GM18508 (cell line): ENCODE results near the gene SLC19A1.

ENCODE experiments used
- ATAC-seq: cut with Tn5 transposase; IDR thresholded peaks from one replicate; pipeline ENCODE4 v1.9.1; 2021; ENCODE audit warnings: moderate number of reproducible peaks; ENCODE audit not compliant: insufficient read depth, unreplicated experiment

The SLC19A1 gene

DNA sequence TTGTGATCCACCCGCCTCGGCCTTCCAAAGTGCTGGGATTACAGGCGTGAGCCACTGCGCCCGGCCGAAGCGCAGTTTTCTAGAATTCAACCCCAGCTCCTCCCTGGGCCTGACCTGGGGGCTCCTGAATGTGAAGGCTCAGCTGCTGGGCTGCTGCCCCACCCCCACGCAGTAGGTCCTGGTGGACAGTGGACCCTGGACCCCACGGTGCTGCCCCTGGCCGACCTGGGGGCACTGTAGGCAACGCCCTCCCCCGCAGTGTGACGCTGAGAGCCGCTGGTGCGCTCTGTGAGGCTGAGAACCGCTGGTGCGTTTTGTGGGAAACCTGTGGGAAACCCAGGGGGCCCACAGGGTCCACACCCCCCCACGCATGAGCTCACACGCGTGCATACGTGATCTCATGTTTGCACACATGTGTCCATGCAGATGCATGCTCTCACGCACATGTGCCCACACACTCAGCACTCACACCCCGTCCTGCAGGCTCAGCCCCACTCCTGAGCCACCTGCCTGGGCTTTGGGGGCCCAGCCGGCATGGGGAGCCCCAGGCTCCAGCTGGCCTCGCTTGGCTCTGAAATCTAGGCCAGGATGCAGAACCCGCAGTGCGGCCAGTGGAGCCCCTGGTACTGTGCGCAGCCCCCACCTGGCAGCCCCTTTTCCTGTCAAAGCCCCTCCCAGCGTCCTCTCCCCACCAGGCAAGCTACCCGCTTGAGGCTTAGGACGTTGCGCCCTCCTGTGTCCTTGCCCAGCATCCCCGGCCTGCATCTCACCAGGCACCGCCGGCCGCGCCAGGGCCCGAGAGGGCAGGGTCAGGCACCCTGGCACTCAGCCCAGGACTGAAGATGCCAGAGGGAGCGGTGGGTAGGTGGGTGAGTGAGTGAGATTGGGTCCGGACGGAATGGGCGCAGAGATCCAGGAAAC, 69.5 kb downstream of the SLC19A1 start:
- ATAC-seq = no peak

DNA sequence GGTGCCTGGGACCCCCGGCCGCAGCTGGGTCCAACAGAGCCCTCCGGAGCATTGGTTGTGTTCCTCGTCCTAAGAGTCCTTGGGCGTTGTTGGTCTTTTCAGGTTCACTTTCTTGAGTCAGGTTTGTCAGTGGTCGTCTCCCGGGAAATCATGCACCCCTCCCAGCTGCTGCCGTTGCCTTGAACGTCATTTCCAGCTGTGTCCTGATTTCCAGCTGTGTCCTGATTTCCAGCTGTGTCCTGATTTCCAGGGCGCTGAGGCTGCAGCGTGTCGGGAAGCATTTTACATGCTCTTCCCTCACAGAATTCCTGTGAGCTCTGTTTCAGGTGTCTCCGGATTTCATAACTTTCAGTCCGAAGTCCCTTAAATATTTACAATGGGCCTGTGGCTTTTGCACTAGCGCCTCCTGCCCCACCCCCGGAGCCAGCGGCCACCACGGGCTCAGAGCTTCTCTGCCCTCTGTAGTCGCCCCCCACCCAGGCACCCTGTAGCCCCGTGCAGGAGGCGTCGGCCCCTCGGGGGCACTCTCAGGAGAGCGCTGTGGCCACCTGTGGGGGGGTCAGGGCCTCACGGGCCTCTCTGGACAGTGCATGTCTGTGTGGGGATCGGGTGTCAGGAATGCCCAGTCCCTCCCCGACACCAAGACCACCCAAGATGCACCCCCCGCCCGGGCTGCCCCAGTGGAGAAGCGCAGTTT, 70.6 kb downstream of the SLC19A1 start:
- no peak for ATAC-seq

DNA sequence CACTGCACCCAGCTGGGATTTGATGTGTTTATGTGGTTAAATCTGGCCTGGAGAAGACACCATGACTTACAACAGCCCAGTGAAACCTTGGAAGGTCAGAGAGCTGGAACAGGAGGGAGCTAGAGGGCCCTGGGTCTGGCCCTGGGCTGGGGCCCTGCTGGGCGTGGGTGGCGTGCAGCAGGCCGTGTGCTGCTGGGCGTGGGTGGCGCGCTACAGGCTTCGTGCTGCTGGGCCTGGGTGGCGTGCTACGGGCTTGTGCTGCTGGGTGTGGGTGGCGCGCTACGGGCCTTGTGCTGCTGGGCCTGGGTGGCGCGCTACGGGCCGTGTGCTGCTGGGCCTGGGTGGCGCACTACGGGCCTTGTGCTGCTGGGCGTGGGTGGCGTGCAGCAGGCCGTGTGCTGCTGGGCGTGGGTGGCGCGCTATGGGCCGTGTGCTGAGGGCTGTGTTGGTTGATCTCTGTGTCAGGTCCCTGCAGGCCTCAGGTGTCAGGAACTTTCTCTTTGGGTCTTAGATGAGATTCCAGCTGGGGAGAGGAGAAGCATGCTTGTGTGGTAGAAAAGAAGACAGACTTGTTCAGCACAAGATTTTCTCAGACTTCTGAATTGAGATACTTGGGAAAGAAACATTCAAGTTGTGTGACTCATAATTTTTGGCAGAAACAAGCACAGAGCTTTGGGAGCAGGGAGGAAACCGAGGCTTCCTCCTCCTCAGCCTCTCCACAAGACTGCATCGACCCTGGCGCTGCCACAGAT, 71.3 kb downstream of the SLC19A1 start:
- no peak for ATAC-seq

DNA sequence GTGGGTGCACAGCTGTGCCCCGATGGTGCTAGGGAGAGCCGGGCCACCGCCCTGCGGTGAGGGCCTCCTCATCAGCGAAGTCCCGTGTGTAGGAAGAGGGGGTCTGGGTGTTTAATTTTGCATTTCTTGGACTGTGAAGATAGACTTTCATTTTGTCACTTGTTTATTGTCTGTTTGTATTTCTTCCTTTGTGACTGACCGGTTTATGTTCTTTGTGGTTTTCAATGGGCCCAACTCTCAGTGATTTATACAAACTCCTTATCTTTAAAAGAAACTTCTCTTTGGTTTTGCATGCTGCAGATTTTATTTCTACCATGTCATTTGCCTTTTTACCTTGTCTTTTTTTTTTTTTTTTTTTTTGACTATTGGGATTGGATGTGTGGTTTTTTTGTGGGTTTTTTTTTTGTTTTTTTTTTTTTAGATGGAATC, 72.1 kb downstream of the SLC19A1 start:
- no peak for ATAC-seq

DNA sequence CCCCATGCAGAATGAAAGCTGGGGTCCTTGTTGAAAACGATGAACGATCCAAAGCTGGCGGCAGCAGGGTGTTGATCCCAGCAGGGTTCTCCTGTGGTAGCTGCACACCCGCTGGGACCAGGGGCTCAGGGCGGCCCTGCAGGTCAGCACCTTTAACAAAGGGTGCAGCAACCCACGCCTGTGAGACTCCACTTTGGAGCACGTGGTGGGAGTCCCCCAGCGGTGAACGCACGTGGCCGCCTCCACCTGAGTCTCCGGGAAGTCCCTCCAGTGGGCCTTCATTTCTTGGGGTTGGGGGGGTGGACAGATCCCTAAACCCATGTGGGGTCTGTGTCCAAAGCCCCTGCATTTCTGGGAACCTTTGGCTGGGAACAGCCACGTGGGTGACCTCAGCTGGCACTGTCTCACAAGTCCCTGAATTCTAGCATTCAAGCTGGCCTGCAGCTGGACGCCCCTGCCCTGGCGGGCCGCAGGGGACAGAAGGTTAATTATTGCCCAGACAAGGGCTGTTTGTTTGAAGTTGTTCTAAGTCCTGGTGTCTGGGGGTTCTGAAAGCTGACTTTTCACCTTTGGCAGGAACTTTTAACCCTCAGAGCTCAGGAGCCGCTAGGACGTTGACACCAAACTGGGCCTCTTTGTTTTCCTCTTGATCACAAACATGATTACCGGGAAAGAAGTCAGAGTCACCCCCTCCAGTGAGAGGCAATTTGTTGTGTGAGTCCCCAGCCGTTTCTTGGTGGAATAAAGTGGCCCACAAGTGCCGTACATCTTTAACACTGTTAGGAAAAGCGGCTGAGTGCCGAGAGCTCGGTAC, 72.8 kb downstream of the SLC19A1 start:
- ATAC-seq = no peak

DNA sequence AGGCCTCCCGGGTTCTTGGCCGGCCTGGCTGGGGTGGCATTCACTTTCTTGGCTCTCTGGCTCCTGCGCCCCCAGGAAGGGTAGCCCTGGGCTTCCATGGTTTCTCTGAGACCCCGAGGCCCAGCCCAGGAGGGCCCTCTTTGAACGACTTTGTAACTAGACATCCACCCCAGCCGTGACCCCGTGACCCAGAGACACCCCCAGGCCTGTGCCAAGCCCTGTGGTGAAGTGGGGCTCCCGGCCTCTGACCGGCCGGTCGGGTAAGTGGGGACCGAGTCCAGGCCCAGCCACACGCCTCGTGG, 73.3 kb downstream of the SLC19A1 start:
- ATAC-seq = no peak

DNA sequence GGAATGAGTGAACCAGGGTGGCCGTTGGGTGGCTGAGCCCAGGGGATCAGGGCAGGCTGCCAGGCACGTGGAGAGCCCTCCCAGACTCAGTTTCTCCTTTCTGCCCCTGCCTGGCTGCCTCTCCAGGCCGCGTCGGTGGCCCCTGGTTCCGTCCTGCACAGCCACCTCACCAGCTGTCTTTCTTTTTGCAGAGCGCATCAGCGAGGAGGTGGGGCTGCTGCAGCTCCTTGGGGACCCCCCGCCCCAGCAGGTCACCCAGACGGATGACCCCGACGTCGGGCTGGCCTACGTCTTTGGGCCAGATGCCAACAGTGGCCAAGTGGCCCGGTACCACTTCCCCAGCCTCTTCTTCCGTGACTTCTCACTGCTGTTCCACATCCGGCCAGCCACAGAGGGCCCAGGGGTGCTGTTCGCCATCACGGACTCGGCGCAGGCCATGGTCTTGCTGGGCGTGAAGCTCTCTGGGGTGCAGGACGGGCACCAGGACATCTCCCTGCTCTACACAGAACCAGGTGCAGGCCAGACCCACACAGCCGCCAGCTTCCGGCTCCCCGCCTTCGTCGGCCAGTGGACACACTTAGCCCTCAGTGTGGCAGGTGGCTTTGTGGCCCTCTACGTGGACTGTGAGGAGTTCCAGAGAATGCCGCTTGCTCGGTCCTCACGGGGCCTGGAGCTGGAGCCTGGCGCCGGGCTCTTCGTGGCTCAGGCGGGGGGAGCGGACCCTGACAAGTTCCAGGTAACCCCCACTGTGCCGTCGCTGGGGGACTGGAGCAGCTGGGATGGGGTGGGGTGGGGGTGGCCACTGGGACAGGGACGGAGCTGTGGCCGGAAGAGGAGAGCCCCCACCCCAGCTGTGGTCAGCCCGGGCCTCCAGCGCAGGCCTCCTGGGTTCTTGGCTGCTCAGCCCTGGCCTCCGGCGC, 73.9 kb downstream of the SLC19A1 start:
- ATAC-seq = no peak

DNA sequence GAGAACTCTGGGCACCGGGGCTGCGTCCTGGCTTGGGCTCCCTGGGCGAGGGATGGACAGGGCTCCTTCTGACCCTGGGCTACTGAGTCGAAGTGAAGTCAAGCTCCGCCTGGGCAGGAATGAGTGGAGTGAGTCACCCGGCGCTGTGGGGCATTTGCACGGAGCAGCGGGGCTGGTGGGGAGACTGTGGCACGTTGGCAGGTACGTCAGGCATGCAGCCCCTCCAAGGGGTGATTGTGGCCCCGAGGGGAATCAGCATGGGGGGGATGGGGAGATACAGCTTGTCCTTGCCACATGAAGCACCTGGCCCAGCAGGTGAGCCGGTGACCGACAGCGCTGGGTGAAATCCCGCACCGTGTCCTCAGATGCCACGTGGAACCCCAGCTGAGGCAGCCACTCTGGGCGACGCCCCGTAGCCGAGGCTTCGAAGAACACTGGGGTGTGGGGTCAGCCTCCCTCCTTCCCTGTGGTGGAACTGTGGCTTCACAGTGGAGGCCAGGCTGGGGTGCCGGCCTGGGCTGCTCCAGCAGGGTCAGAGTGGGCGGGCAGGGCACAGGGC, 74.9 kb downstream of the SLC19A1 start:
- no peak for ATAC-seq

DNA sequence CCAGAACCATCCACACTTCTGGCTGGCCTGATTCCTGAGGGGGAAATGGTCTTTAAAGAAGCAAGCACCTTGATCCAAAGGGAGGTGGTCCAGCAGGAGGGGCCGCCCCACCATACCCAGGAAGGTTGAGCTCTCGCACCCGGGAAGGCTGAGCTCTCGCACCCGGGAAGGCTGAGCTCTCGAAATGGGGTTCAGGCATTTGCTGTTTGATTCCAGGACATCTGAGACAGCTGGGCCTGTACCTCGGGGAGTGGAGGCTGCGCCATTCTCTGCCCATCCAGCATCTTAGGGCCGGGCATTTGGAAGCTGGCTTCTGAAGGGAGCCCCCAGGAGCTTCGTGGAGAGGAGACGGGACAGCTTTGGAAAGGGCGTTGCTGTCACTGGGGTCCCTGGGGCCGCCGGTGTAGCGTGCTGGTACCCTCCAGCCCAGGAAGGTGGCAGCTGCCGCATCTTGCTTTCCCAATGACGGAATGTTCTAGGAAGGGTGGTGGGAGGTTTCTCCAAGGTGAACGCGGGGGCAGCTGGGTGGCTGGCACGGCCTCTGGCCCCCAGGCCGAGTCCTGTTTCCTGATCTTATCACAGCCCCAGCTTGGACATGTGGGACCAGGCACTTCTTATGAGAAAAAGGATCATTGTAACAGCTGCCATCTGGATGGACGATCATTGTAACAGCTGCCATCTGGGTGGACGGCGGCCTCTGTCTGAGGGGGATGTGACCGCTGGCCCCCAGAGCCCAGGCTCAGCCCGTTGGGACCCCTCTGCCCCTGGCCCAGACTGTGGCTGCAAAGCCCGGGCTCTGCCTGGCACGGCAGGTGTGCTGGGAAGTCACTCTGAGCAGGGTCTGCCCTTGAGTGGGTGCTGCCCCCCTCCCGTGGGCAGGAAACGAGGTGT, 75.7 kb downstream of the SLC19A1 start:
- ATAC-seq = no peak

DNA sequence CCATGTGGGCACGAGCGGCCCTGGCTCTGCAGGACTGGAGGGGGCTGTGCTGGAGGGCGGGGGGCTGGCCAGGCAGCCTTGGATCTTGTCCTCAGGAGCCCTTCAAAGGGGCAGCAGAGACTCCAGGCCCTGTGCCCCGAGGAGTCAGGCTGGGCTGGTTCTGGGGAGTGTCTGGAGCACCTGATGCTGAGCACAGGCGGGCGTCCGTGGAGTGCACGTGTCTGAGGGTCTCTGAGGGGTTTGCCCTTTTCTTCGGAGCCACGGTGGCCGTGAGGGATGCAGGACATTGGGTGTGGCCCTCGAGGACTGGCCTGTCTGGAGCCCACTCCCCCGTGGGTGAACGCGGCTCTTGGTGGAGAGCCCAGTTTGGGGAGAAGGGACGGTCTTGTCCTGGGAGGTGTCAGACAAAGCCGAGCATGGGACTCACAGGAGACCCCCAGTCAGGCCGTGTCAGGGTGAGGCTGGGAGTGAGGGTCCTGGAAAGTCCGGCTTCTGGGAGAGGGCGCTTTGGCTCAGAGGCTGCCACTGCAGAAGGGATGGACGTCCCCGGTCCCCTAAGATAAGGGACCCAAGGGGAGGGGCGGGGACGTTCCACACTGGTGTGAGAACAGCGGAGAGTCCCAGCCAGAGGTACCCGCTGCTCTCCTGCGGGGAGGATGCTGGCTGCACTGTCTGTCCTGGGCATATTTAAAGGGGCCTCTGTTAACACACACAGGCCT, 76.5 kb downstream of the SLC19A1 start:
- ATAC-seq = no peak

DNA sequence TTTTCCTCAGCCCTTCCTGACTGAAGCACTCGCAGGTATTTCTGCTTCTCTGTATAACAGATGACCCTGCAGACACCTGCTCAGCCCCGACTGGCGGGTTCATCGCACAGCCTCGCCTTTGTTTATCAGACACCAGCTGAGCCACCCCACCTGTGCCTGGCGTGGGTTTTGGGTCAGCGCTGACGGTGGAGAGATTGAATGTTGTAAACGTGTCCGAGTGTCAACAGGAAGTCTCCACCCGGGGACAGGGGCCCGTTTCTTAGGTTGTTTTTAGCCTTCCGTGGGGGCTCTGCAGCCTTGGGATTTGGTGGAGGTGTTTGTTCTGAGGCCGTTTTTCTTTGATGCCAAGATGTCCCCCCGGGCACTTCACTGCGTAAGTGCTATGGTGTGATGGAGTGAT, 77.1 kb downstream of the SLC19A1 start:
- no peak for ATAC-seq

DNA sequence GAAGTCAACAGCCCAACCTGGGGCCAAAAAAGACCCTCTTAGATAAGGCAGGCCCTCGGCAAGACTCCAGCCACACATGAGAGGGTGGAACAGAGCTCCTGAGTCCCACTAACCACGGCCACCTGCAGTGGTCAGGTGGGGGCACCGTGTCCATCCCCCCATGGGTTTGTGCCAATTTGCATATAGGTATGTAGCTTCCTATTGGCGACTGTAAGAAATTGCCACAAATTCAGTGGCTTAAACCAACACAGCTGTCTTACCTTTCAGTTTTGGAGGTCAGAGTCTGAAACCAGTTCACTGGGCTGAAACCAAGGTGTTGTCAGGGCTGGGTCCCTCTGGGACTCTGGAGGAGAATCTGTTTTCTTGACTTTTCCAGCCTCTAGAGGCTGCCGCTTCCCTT, 77.9 kb downstream of the SLC19A1 start:
- no peak for ATAC-seq

DNA sequence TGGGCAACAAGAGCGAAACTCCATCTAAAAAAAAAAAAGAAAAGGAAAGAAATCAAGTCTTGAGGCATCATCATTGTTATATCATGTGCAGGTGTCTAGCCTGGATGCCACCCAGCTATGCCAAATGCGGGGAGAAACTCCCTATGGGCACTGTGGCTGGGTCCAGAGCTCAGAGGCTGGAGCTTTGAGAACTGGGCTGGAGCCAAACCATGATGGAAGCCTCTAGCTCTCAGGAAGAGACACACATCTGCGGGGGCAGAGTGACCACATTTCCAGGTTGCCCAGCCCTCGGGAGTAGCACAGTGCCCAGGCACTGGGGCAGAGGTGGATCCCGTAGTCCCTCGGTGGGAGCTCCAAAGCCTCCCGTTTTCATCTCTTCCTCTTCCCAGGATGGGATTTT, 78.4 kb downstream of the SLC19A1 start:
- ATAC-seq = no peak

DNA sequence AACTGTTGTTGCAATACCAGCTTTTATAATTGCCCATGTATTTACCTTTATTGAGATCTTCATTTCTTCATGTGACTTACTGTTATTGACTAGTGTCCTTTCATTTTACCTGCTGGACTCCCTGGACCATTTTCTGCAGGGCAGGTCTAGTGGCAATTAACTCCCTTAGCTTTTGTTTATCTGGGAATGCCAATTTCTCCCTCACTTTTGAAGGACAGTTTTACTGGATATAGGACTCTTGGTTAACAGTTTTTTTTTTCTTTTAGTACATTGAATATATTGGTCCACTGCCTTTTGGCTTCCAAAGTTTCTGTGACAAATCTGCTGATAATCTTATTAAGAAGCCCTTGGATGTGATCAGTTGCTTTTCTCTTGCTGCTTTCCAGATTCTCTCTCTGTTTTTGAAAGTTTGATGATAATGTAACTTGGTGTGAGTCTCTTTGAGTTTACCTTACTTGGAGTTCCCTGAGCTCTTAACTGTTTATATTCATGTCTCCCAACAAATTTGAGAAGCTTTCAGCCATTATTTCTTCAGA, 80.4 kb downstream of the SLC19A1 start:
- no peak for ATAC-seq

DNA sequence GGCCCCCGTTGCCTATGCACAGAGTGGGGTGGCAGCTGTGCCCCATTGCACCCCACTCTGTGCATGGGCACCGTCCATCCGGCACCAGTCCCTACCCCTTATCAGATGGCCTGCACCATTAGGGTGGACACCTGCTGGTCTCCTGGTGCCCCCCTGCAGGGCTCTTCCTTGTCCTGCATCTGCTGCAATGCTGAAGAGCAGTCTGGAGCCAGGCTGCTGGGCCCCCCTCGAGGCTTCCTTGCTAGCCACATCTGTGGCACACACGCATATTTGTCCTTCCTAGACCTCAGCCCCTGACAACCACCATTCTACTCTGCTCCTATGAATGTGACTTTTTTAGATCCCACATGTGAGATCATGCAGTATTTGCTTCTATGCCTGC, 80.9 kb downstream of the SLC19A1 start:
- no peak for ATAC-seq

DNA sequence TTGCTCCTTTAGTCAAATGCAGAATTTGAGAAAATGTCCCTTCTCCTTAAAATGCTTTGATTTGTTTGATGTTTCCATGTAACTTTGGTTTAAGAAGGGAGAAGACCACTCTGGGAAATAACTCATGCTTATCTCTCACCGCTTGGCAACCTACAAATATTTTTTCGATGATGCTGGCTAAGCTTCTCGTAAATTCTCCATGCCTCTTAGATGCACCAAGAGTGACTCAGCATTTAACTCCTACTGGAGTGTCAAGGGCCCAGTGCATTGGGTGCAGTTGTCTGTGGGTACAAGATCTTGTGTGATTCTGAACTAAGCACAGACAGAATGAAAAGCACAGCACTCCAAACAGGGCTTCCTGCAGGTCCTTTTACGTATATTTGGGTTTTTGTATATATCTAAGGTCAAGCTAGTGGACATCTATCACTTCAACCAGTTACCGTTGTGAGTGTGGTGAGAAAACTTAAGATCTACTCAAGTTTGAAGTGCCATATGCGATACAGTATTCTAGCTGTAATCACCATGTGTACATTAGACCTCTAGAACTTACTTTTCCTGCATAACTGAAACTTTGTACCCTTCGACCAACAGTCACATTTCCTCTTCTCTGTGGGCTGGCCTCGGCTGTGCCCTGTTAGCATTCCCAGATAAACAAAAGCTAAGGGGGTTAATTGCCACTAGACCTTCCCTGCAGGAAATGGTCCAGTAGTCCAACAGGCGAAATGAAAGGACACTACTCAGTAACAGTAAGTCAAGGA, 81.5 kb downstream of the SLC19A1 start:
- ATAC-seq = no peak
